A549 (cell line): ENCODE data around the gene ZNF83. TPM values are rescaled to one million over a fixed set of nuclear protein-coding genes. Genes with fewer than 3 reads are reported as not detected.

Experiments used
- ATAC-seq, 2 experiments: fragments of 200-7000 bp in 1 of 2; fragments of >200 bp in 1 of 2; cut with Nextera tagmentation in 1 of 2; cut with Tn5 transposase in 1 of 2; 3 replicates each; pipeline versions ENCODE4 v1.8.0 to v1.9.1; 2018 to 2020; ENCODE audit warnings: mild to moderate bottlenecking in 1 of 2, moderate library complexity in 1 of 2
- CTCF ChIA-PET: fragments of 300-600 bp; sonication (Branson Sonifier 250); formaldehyde crosslinking; extraction: SDS; loops from one replicate; lab custom pipeline; 2021; ENCODE audit warnings: antibody characterized with exemption, inconsistent platforms; lab: Yijun Ruan, JAX
- POLR2A ChIA-PET: fragments of 350-600 bp; formaldehyde crosslinking; extraction: SDS; loops from one replicate; lab custom pipeline; 2021; ENCODE audit warnings: antibody characterized with exemption, inconsistent platforms; lab: Yijun Ruan, JAX
- DNase-seq, 2 experiments: peaks; one replicate each; pipeline versions ENCODE4 v3.0.0 to v3.0.0-alpha.2; 2011 to 2016; ENCODE audit warnings: low read depth in 1 of 2, low spot score in 1 of 2
- FAIRE-seq: peaks from 2 replicates; lab custom pipeline; 2011; peaks lifted over from hg19 to GRCh38; lab: Jason Lieb, UNC
- H3K27ac ChIP-seq, 2 experiments: fragments of >200 bp; sonication (Bioruptor Twin); formaldehyde crosslinking; 3 replicates each; pipeline ENCODE4 v1.5.1; 2016 to 2017
- H3K4me1 ChIP-seq: fragments of >200 bp; sonication (Bioruptor Twin); formaldehyde crosslinking; 3 replicates; pipeline ENCODE4 v1.6.1; 2016
- H3K4me2 ChIP-seq: fragments of >200 bp; sonication (Bioruptor Twin); formaldehyde crosslinking; 3 replicates; pipeline ENCODE4 v1.6.1; 2016
- H3K4me3 ChIP-seq: fragments of >200 bp; sonication (Bioruptor Twin); formaldehyde crosslinking; 3 replicates; pipeline ENCODE4 v1.5.1; 2016
- H3K9me3 ChIP-seq: fragments of >200 bp; sonication (Bioruptor Twin); formaldehyde crosslinking; 3 replicates; pipeline ENCODE4 v1.6.1; 2016
- ATOH8 ChIP-seq: fragments of 250-450 bp; sonication (Bioruptor Pico); IDR thresholded peaks from 2 replicates; pipeline ENCODE4 v1.5.0; 2020; ENCODE audit warnings: low read depth, mild to moderate bottlenecking, moderate library complexity
- BHLHE40 ChIP-seq: IDR thresholded peaks from 2 replicates; pipeline ENCODE4 v1.6.1; 2012; ENCODE audit warnings: low read depth, low read length, inconsistent platforms
- CBX2 ChIP-seq: fragments of 200-600 bp; sonication (generic); IDR thresholded peaks from 2 replicates; pipeline ENCODE4 v1.6.1; 2016; ENCODE audit warnings: low read depth, mild to moderate bottlenecking, borderline replicate concordance
- CBX8 ChIP-seq: fragments of 200-600 bp; sonication (generic); IDR thresholded peaks from 2 replicates; pipeline ENCODE4 v1.6.1; 2016
- CEBPB ChIP-seq, 2 experiments: fragments of >200 bp in 1 of 2; sonication (Bioruptor Twin) in 1 of 2; formaldehyde crosslinking in 1 of 2; IDR thresholded peaks; 2 replicates each; pipeline ENCODE4 v1.6.1; 2012 to 2016
- CHD4 ChIP-seq: fragments of 200-600 bp; sonication (generic); IDR thresholded peaks from 2 replicates; pipeline ENCODE4 v1.6.1; 2016; ENCODE audit warnings: antibody characterized with exemption, mild to moderate bottlenecking, borderline replicate concordance
- E2F6 ChIP-seq: IDR thresholded peaks from 2 replicates; pipeline ENCODE4 v1.6.1; 2012; ENCODE audit warnings: low read depth, borderline replicate concordance
- EP300 ChIP-seq, 2 experiments: fragments of >200 bp; sonication (Bioruptor Twin); formaldehyde crosslinking; IDR thresholded peaks; 2 replicates in 1 of 2; 3 replicates in 1 of 2; pipeline ENCODE4 v1.6.1; 2016 to 2017
- FOSL2 ChIP-seq, 2 experiments: fragments of 450-650 bp in 1 of 2; fragments of >200 bp in 1 of 2; sonication (Bioruptor Twin) in 1 of 2; formaldehyde crosslinking; IDR thresholded peaks; 2 replicates each; pipeline versions ENCODE4 v1.5.0 to v1.6.1; 2016 to 2020; ENCODE audit warnings: mild to moderate bottlenecking in 1 of 2, moderate library complexity in 1 of 2
- FOXS1 ChIP-seq: fragments of 250-450 bp; sonication (Bioruptor Pico); IDR thresholded peaks from 2 replicates; pipeline ENCODE4 v1.5.0; 2020; ENCODE audit warnings: mild to moderate bottlenecking, moderate library complexity
- GATA3 ChIP-seq: IDR thresholded peaks from 2 replicates; pipeline ENCODE4 v1.6.1; 2012; ENCODE audit warnings: borderline replicate concordance
- HMGXB4 ChIP-seq: fragments of 250-450 bp; sonication (Bioruptor Pico); IDR thresholded peaks from 2 replicates; pipeline ENCODE4 v1.5.0; 2021; ENCODE audit warnings: mild to moderate bottlenecking, moderate library complexity, borderline replicate concordance
- HOXB13 ChIP-seq: fragments of 250-450 bp; sonication (Bioruptor Pico); IDR thresholded peaks from 2 replicates; pipeline ENCODE4 v1.5.0; 2020; ENCODE audit warnings: low read depth, mild to moderate bottlenecking, moderate library complexity
- JUN ChIP-seq, 2 experiments: fragments of >200 bp; sonication (Bioruptor Twin); formaldehyde crosslinking; IDR thresholded peaks; 2 replicates in 1 of 2; 3 replicates in 1 of 2; pipeline ENCODE4 v1.6.1; 2016 to 2017
- JUNB ChIP-seq: fragments of >200 bp; sonication (Bioruptor Twin); formaldehyde crosslinking; IDR thresholded peaks from 2 replicates; pipeline ENCODE4 v1.6.1; 2016
- KDM1A ChIP-seq: fragments of 200-600 bp; sonication (generic); IDR thresholded peaks from 2 replicates; pipeline ENCODE4 v1.6.1; 2016; ENCODE audit warnings: low read depth, mild to moderate bottlenecking
- MAX ChIP-seq: IDR thresholded peaks from 2 replicates; pipeline ENCODE4 v1.6.1; 2012
- MAZ ChIP-seq: fragments of 150-350 bp; IDR thresholded peaks from 2 replicates; pipeline ENCODE4 v1.6.1; 2014; ENCODE audit warnings: antibody characterized with exemption, low read depth, low read length, borderline replicate concordance
- MYC ChIP-seq: IDR thresholded peaks from 2 replicates; pipeline ENCODE4 v1.6.1; 2012; ENCODE audit warnings: mild to moderate bottlenecking, inconsistent platforms, low read length, improper control_type of control experiment, borderline replicate concordance
- NFE2L2 ChIP-seq: fragments of 150-350 bp; conservative IDR thresholded peaks from 2 replicates; pipeline ENCODE4 v1.6.1; 2014; ENCODE audit warnings: low read length
- POLR2A ChIP-seq: IDR thresholded peaks from 2 replicates; pipeline ENCODE4 v1.6.1; 2012; ENCODE audit warnings: mild to moderate bottlenecking, low read length
- RCOR1 ChIP-seq: fragments of 150-350 bp; IDR thresholded peaks from 2 replicates; pipeline ENCODE4 v1.6.1; 2014; ENCODE audit warnings: antibody characterized with exemption, low read length, low read depth
- ZFP36 ChIP-seq: fragments of 450-650 bp; IDR thresholded peaks from 2 replicates; pipeline ENCODE4 v1.6.1; 2014; ENCODE audit warnings: borderline replicate concordance; ENCODE audit not compliant: partially characterized antibody
- WGBS: methylation state at CpG from one replicate; pipeline ENCODE4 v1.1.6; 2017; ENCODE audit errors: missing lambda C conversion rate; 5-methylcytosine and 5-hydroxymethylcytosine counted together
- polyA plus RNA-seq, 4 experiments: library from polyadenylated mRNA; depleted of rRNA in 3 of 4; stranded (reverse); fragments of >200 nt; fragmentation: RNase III in 1 of 4; extraction: RNeasy Plus Mini Kit Qiagen cat#74134 plus additional on column Dnase treatment in 1 of 4; gene quantifications; 2 replicates in 3 of 4; 3 replicates in 1 of 4; pipeline ENCODE4 v1.2.3, GENCODE V29; 2011 to 2017

The ZNF83 gene
- polyA plus RNA-seq, 2 of the 4 experiments (the other 2 are of a cell fraction) = 0.03 to 0.39 TPM

GRCh38 chr19:52585604-52586003 lies 52.6 kb downstream of the ZNF83 start:
- TF ChIP-seq CBX8 (no peak), NFE2L2 (no peak), GATA3 (no peak), CBX2 (no peak), HOXB13 (CRISPR knock-in tag) (no peak), MAX (no peak), CEBPB (IDR thresholded peaks at IDR 0.05) (no peak), FOXS1 (no peak), BHLHE40 (no peak), MYC (no peak), MAZ (no peak), JUN (IDR thresholded peaks at IDR 0.05) (no peak), ZFP36 (no peak)
- WGBS = 56% methylated on average over 6 of the region's 6 CpGs
- FAIRE-seq = no peak

GRCh38 chr19:52584736-52585440 lies 53.3 kb downstream of the ZNF83 start:
- CTCF ChIA-PET = no interaction called here

More at GRCh38 chr19:52585604-52586003, 52.6 kb downstream of the ZNF83 start:
- Histone ChIP-seq H3K9me3 (peaks cover 66% of the 10 kb centered on the region; the same call in 2 of the 3 replicates), H3K4me3 (no peak overlapping the region), H3K4me1 (no peaks in the 10 kb centered on the region), H3K4me2 (no peak overlapping the region), H3K27ac (no peak overlapping the region)
- ChIA-PET CTCF (no interaction called here), POLR2A (no interaction called here)
- ATAC-seq (no peak), DNase-seq (no peak)

More at GRCh38 chr19:52584736-52585440, 53.3 kb downstream of the ZNF83 start:
- POLR2A ChIA-PET = no interaction called here
- DNase-seq (no peak), FAIRE-seq (no peak), ATAC-seq (no peak)
- H3K27ac ChIP-seq = no peak overlapping the region
- no peak for TF ChIP-seq HMGXB4
- TF ChIP-seq FOSL2 (IDR thresholded peaks at IDR 0.05) = no peak
- TF ChIP-seq FOSL2 (CRISPR knock-in tag; IDR thresholded peaks at IDR 0.05) = no peak
- TF ChIP-seq CHD4 = no peak
- TF ChIP-seq CEBPB (IDR thresholded peaks at IDR 0.05) = no peak
- no peak for TF ChIP-seq RCOR1
- TF ChIP-seq POLR2A = no peak
- no peak for TF ChIP-seq KDM1A
- TF ChIP-seq JUNB = no peak
- no peak for TF ChIP-seq MYC
- no peak for TF ChIP-seq EP300 (IDR thresholded peaks at IDR 0.05)
- no peak for TF ChIP-seq E2F6
- no peak for TF ChIP-seq MAX
- TF ChIP-seq ATOH8 (CRISPR knock-in tag) = no peak
- no peaks in the 10 kb centered on the region for H3K4me1 ChIP-seq
- no peak overlapping the region for H3K4me2 ChIP-seq
- peaks cover 66% of the 10 kb centered on the region for H3K9me3 ChIP-seq
- no peak overlapping the region for H3K4me3 ChIP-seq
- 58% methylated on average over 38 of the region's 39 CpGs for WGBS
